NCI-H2196 treated with DMSO at 0.1 percent for 48 hours (cell line): ENCODE measurements around the gene MAFG.
"Not testable (repeated sequence)": the region's sequence is repeated elsewhere in the genome, so short reads cannot be mapped to it uniquely, and the experiment has no call there.

Experiments
- DNase-seq: peaks from one replicate; lab custom pipeline; 2025; ENCODE audit not compliant: unreplicated experiment; lab: John Stamatoyannopoulos, UW

Gene MAFG

GRCh38 chr17:81923302-81924260 lies 4.0 kb downstream of the MAFG start:
- no peak for DNase-seq

GRCh38 chr17:81922566-81923301 lies 4.8 kb downstream of the MAFG start:
- DNase-seq: no peak

- no peak for DNase-seq
Observed at GRCh38 chr17:81921996-81922565, 5.5 kb downstream of the MAFG start.

GRCh38 chr17:81921537-81921862 lies 6.0 kb downstream of the MAFG start:
- no peak for DNase-seq

- DNase-seq: no peak
Observed at GRCh38 chr17:81920612-81921536, 6.7 kb downstream of the MAFG start.

- DNase-seq: no peak
Observed at GRCh38 chr17:81918832-81919545, 8.5 kb downstream of the MAFG start.

- DNase-seq: not testable (repeated sequence)
Observed at GRCh38 chr17:81918333-81918669, 9.2 kb downstream of the MAFG start.

GRCh38 chr17:81917565-81918332 lies 9.8 kb downstream of the MAFG start, which contains the start of gene SIRT7:
Gene SIRT7 (minus strand): TSS chr17:81918176. CDS start chr17:81918131, 45 bp downstream.
- peak; percentile 71 for DNase-seq

- DNase-seq: no peak
Observed at GRCh38 chr17:81916234-81917001, 11.1 kb downstream of the MAFG start.

GRCh38 chr17:81915331-81915730 lies 12.2 kb downstream of the MAFG start:
- no peak for DNase-seq

- DNase-seq: no peak
Observed at GRCh38 chr17:81914103-81914850, 13.3 kb downstream of the MAFG start.

GRCh38 chr17:81913394-81914102 lies 14.0 kb downstream of the MAFG start:
- no peak for DNase-seq

- DNase-seq: no peak
Observed at GRCh38 chr17:81912441-81913309, 14.9 kb downstream of the MAFG start.

GRCh38 chr17:81911969-81912368 lies 15.6 kb downstream of the MAFG start:
- DNase-seq: no peak

GRCh38 chr17:81911277-81911961 lies 16.1 kb downstream of the MAFG start, which contains the start of gene PCYT2:
Gene PCYT2 (minus strand): TSS chr17:81911399. CDS start chr17:81911355, 44 bp downstream.
- DNase-seq: peak; percentile 92

- no peak for DNase-seq
Observed at GRCh38 chr17:81910840-81911276, 16.7 kb downstream of the MAFG start.
